HG03064 (cell line): ENCODE results near the gene ALG12.

ENCODE experiments used
- ATAC-seq: cut with Tn5 transposase; IDR thresholded peaks from one replicate; pipeline ENCODE4 v1.9.1; 2021; ENCODE audit warnings: low read depth; ENCODE audit not compliant: unreplicated experiment

The ALG12 gene

DNA sequence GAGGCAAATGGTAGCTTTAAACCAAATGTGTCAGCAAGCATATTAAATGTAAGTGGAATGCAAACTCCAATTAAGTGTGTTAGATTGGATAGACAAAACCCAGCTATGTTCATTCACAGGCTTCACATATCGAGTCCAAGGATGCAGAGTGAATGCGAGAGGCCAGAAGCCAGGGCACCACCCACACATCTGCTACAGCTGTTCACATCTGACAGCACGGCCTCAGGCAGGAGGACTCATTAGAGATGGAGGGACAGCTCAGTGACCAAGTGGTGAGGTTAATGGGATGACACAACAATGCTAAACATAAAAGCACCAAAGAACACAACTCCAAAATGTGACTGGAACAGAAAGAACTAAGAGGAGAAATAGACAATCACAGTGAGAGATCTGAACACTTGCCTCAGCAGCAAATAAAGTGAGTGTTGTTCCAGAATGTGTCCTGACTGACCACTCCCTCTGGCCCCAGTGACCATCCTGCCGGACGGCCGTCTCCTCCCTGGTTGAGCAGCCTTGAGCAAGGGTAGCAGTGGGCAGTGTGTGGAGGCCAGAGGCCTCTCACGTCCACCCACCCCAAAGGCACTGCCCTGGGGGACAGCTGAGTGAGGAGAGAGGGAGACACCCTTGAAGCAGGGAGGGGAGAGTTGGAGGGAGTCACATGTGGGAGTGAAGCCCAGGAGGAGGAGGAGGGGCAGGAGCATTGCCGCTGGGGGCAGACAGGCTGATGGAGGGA, 23.8 kb downstream of the ALG12 start:
- no peak for ATAC-seq

DNA sequence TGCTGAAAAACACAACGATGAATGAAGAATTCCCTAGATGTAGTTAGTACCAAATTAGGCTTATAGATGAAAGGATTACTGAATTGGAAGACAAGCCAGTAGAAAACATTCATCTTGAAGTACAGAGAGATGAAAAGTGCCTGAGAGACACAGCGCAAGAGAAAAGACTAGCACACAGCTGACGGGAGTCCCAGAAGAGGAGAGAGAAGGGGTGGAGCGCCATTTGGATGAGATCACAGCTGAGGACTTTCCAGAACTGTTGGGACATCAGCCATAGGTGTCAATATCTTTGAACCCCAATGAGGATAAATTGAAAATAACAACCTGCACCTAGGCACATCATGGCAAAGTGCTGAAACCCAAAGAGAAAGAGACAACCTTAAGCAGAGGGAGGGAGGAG, 25.2 kb downstream of the ALG12 start:
- ATAC-seq = no peak

DNA sequence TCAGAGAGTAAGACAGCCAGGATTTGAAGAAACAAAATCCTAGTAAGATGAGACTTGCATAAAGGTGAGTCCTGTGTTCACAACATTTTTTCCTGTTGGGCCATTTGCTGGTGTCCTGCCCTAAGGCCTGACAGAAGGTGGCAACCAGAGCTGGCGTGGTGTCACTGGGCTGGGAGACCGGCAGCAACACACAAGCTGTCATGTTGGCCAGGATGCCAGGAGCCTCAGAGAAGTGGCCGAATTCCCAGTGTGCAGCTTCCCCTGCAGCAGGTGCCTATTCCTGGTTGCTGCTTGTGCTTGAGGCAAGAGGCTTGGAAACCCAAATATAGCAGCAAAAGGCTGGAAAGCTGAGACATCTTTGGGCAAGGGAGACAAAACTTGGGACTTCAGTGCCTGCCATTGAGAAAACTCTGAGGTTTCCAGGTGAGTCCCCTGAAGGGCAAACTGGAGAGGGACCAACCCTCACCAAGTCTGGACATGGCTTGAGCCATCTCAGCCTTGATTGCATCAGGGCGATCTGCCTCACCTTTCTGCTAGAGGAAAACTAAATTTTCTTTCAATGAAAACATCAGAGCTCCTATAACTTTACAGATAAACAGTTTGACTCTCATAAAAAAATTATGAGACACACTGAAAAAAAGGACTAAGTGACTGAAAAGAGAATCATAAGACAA, 25.9 kb downstream of the ALG12 start:
- no peak for ATAC-seq

DNA sequence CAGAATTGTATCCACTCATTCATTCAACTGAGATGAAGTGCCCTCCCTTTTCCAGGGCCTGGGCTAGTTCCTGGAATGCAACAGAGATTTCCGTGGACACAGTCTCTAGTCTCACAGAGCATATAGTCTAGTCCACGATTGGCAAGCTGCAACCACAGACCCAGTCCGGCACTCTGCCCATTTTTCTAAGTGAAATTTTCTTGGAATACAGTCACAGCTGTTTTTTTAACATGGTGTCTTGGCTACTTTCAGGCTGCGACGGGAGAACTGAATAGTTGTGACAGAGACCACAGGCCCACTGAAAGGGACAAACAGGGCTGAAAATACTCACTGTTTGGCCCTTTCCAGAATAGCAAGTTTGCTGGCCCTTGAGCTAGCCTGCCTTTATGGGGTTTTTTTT, 29.2 kb downstream of the ALG12 start:
- ATAC-seq = no peak

DNA sequence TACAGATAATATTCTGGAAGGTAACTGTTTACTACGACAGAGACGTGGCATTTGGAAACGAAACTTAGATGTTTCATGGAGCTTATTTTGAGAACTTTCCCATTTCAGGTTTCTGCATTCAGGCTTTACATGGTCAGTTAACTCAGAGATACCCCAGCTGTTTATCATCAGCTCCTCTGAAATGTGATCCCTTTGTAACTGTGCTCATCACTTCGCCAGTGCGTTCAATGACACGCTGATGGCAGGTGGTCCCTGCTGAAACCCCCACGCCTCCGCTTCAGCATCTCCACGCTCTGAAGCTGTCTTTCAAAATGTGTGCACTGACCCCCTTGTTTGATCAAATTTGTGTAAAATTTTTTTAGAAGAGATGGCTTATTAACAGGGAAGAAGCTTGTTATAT, 30.5 kb downstream of the ALG12 start:
- no peak for ATAC-seq

DNA sequence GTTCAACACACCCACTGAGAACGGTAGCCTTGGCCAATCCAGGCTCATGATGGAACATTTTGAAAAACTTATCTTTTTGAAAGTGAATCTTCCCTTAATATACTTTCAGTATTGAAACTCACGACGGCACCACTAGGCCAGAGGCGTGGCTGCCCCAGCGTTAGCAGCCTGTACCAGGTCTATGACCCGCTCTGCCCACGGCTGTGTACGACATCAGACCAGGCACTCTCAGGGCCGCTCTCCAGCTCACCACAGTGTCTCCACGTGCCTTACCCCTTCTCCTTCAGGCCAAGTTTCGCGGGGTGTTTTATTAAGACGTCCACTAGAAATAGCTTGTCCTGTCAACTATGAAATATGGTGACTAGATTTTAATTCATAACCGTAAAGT, 31.2 kb downstream of the ALG12 start:
- no peak for ATAC-seq

DNA sequence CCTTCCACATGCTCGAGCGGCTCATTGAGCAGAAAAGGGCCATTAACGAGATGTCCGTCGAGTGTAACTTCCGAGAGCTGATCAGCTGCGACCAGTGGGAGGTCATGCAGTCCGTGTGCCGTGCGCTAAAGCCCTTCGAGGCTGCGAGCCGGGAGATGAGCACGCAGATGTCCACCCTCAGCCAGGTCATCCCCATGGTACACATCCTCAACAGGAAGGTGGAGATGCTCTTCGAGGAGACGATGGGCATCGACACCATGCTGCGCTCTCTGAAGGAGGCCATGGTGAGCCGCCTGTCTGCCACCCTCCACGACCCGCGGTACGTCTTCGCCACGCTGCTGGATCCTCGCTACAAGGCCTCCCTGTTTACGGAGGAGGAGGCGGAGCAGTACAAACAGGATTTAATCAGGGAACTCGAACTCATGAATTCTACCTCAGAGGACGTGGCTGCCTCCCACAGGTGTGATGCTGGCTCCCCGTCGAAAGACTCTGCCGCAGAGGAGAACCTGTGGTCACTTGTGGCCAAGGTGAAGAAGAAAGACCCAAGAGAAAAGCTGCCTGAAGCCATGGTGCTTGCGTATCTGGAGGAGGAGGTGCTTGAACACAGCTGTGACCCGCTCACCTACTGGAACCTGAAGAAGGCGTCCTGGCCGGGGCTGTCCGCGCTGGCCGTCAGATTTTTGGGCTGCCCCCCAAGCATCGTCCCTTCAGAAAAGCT, 31.7 kb downstream of the ALG12 start:
- ATAC-seq = no peak

DNA sequence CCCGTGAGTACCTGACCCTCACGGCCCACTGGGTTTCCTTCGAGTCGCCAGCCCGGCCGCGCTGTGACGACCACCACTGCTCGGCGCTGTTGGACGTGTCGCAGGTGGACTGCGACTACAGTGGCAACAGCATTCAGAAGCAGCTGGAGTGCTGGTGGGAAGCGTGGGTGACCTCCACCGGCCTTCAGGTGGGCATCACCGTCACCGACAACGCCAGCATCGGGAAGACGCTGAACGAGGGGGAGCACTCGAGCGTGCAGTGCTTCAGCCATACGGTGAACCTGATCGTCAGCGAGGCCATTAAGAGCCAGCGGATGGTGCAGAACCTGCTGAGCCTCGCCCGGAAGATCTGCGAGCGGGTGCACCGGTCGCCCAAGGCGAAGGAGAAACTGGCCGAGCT, 32.4 kb downstream of the ALG12 start:
- ATAC-seq = no peak

DNA sequence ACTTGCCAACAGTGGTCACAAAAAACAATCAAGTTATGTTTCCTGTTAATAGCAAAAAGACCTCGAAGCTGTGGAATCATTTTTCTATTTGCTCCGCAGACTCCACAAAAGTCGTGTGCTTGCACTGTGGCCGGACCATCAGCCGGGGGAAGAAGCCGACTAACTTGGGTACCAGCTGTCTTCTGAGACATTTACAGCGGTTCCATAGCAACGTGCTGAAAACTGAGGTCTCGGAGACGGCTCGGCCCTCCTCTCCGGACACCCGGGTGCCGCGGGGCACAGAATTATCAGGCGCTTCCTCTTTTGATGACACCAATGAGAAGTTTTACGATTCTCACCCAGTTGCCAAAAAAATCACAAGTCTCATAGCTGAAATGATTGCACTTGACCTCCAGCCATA, 33.0 kb downstream of the ALG12 start:
- ATAC-seq = no peak

DNA sequence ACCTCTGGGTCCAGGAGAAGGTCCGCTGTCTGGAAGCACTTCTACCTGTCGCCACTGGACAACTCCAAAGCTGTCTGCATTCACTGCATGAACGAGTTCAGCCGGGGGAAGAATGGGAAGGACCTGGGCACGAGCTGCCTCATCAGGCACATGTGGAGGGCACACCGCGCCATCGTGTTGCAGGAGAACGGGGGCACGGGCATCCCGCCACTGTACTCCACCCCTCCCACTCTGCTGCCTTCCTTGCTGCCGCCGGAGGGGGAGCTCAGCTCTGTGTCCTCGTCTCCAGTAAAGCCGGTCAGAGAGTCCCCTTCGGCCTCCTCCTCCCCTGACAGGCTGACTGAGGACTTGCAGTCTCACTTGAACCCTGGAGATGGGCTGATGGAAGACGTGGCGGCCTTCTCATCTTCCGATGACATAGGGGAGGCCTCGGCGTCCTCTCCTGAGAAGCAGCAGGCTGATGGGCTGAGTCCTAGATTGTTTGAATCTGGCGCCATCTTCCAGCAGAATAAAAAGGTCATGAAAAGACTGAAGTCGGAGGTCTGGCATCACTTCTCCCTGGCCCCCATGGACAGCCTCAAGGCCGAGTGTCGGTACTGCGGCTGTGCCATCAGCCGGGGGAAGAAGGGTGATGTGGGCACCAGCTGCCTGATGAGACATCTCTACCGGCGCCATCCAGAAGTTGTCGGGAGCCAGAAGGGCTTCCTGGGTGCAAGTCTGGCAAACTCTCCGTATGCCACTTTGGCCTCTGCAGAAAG, 33.6 kb downstream of the ALG12 start:
- no peak for ATAC-seq

DNA sequence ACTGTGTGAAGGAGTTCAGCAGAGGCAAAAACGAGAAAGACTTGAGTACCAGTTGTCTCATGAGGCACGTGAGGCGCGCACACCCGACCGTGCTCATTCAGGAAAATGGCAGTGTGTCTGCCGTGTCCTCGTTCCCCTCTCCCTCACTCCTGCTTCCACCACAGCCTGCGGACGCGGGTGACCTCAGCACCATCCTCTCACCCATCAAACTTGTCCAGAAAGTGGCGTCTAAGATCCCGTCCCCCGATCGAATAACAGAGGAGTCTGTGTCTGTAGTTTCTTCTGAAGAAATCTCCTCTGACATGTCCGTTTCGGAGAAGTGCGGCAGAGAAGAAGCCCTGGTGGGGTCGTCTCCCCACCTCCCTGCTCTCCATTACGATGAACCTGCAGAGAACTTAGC, 34.2 kb downstream of the ALG12 start:
- no peak for ATAC-seq

DNA sequence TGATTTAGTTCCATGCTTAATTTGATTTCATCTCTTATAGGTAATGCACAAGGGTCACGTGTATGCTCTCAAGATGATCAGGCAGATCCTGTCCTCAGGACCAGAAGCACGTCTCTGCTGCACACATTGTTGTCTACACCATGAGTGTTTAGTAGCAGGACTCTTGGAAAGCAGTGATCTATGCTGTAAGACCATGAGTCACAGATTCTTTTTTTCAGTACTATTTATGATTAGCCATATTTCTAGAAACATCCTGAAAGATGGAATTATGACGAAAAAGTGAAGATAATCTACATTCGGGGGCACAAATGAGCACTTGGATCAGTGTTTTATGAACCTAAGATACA, 35.0 kb downstream of the ALG12 start:
- no peak for ATAC-seq

DNA sequence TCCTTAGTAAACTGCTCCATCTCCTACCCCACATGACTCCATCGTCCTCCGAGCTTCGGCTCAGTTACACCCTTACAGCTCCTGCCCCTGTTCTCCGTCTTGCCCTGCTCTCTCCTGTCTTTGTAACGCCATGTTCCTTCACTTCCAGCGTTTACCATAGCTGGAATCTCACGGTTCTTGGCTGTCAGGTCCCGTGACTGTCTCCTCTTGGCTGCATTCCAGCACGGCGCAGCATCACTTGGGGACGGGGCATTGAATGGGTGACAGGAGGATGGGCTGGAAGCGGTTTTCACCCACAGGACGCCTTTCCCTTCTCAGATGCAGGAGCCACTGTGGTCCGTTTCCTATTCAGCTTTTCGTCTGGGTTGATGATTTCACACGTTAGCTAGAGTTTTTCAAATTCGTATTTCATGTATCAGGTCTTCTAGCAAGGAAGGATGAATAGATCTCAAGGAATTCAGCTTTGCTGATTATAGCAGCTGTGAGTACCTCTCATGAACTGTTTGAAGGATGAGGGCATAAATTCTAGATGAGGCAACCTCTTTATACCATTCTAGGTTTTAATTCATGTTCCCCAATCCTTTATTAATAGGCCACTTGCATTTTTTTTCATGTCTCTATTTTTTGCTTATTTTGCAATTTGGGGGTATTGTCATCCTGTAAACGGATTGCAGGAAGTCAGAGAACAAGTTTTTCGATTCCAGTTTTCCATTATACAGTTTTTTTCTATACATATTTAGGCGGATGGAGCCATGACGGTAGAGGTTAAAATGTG, 35.5 kb downstream of the ALG12 start:
- ATAC-seq = no peak

DNA sequence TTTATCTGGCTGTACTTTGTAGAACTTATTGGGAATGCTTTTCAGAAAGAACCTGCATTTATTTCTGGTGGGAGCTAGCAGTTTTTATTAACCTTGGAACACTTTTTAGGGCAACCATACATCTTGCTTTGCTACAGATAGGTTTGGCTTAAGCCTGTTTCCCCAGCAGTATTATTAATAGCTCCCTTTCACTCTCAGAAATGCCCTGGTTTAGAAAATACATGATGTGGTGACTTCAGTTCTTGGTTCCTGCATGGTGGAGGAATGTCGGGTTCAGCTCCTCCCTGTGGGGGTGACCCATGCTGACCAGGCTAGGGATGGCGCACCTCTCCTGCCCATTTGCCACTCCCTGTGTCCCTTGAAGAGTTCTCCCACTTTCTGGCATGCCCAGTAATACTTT, 36.4 kb downstream of the ALG12 start:
- no peak for ATAC-seq

DNA sequence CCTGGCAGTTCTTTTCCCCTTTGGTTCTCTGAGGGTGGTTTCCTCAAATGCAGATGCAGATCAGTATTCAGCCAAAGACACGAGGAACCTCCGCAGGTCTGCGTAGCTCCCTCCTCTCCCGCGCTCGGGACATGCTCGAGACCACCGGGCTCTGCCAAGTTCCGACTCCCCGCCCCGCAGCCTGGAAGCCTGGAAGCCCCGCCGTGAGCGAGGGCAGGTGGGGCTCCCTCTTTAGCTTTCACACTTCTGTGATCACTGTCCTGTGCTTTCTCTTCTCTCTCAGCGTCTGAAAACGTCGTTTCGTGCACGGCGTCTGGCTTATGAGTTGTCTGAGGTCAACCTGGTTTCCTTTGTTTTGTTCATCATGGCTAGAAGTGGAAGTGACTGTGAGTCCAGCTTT, 38.0 kb downstream of the ALG12 start:
- ATAC-seq = no peak

DNA sequence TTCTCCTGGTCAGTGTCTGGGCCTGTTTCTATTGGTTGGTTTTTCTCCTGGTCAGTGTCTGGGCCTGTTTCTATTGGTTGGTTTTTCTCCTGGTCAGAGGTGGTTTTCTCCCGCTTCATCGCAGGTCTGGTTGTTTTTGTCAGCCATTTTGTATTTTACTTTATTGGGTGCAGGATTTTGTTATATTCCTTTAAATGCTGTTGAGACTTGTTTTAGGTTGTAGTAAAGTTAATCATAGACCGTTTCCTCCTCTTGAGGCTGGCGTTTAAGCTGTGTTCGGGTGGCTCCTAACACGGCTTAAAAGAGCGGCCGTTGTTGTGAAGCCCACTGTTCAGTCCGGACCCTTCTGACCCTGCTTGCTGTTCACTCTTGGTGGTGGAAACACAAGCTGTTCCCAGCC, 38.4 kb downstream of the ALG12 start:
- no peak for ATAC-seq

DNA sequence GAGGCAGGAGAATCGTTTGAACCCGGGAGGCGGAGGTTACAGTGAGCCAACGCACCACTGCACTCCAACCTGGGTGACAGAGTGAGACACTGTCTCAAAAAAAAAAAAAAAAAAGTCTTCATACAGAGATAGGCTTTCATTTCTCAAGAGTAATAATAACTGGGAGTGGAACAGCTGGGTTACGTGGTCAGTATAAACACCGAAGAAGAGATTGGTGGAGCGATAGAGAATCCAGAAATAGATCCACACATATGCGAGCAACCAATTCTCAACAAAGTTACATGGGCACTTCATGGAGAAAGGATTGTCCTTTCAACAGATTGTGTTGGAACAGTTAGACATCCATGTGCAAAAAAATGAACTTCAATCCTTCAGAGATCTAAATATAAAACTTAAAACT, 40.0 kb downstream of the ALG12 start:
- no peak for ATAC-seq

DNA sequence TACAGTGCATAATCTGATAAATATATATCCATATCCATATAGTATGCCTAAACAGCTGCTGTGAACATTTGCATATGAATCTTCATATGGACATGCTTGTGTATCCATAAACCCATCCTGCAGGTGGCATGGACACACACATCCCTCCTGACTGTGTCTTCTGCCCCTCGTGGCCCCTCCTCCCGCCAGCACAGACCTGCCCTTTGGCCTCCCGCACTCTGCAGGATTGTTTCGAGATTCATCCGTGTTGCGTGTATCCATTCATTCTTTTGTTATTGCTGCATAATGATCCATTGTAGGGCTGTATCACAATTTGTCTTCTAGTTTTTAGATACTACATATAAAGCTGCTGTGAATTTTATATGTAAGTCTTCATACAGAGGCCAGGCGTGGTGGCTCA, 40.6 kb downstream of the ALG12 start:
- no peak for ATAC-seq

DNA sequence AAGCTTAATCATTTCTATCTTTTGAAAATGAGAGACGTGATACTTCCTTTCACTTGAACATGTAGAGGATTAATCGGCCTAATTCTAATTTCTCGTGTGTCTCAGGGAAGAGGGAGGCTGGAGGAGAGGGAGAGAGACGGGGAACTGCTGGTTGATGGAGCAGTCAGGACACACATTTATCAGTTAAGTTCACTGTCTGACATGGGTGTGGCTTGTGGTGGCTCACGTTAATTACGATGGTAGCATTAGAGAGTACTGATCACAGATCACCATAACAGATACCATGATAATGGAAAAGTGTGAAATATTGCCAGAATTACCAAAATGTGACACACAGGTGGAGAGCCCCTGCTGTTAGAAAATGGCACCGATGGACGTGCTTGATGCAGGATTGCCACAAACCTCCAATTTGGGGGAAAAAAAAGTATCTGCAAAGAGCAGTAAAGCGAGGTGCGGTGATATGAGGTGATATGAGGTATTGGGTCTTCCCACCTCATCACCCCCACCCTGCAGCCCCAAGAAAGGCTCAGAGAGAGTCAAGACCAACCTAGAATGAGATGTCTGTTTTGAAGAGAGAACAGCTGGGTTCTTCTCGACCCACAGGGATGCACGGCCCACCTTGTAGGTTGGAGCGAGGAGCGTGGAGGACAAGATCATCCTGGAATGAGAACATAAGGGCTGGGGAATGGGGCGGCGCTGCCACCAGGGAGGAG, 44.9 kb downstream of the ALG12 start:
- no peak for ATAC-seq

DNA sequence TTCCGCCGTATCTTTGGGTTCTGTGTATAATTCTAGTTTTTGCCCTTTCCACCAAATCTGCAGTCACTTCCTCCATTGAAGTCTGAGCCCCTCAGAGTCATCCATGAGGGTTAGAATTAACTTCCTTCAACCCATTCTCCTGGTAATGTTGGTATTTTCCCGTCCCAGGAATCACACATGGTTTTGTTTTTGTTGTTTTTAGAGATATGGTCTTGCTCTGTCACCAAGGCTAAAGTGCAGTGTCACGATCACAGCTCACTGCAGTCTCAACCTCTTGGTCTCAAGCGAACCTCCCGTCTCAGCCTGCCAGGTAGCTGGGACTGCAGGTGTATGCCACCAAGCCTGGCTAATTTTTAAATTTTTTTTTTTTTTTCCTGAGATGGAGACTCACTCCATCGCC, 45.9 kb downstream of the ALG12 start:
- no peak for ATAC-seq
